Caco-2 (cell line): ENCODE data around the gene HLF. TPM values are rescaled to one million over a fixed set of nuclear protein-coding genes. Genes with fewer than 3 reads are reported as not detected.

ENCODE experiments used
- BruUV-seq: library from RNA; stranded (reverse); fragments of 400-500 nt; replicated peaks from 2 replicates; lab custom pipeline; 2021; lab: Mats Ljungman, UMichigan
- CTCF ChIA-PET: fragments of 300-600 bp; sonication (Branson Sonifier 250); formaldehyde crosslinking; loops from one replicate; lab custom pipeline; 2022; ENCODE audit warnings: antibody characterized with exemption; lab: Charles Lee
- POLR2A ChIA-PET: fragments of 300-600 bp; sonication (Branson Sonifier 250); formaldehyde crosslinking; loops from one replicate; lab custom pipeline; 2022; ENCODE audit warnings: antibody characterized with exemption; lab: Charles Lee
- DNase-seq, 2 experiments: peaks; one replicate each; pipeline versions ENCODE4 v3.0.0 to v3.0.0-alpha.2; 2020 to 2022
- H3K27me3 ChIP-seq: replicated peaks from 2 replicates; pipeline ENCODE4 v1.6.0; 2011; ENCODE audit warnings: low read length; ENCODE audit not compliant: control insufficient read depth, insufficient read depth
- H3K36me3 ChIP-seq: 2 replicates; pipeline ENCODE4 v1.5.1; 2011; ENCODE audit warnings: low read length; ENCODE audit not compliant: control insufficient read depth, insufficient read depth
- H3K4me1 ChIP-seq: fragments of 250-450 bp; sonication (Bioruptor Pico); 2 replicates; pipeline ENCODE4 v1.5.1; 2020; ENCODE audit warnings: mild to moderate bottlenecking
- H3K4me3 ChIP-seq: 2 replicates; pipeline ENCODE4 v1.5.1; 2011; ENCODE audit warnings: low read depth, mild to moderate bottlenecking, control low read depth, low read length
- H3K9me3 ChIP-seq: fragments of 250-450 bp; sonication (Bioruptor Pico); 2 replicates; pipeline ENCODE4 v1.5.1; 2020; ENCODE audit warnings: mild to moderate bottlenecking, moderate library complexity
- H3K27ac Mint-ChIP-seq: one replicate; pipeline ENCODE4 v1.8.0; 2022; ENCODE audit warnings: mixed read lengths; ENCODE audit not compliant: unreplicated experiment
- H3K27me3 Mint-ChIP-seq: one replicate; pipeline ENCODE4 v1.8.0; 2022; ENCODE audit warnings: mixed read lengths; ENCODE audit not compliant: insufficient read depth, unreplicated experiment
- H3K36me3 Mint-ChIP-seq: one replicate; pipeline ENCODE4 v1.8.0; 2022; ENCODE audit warnings: mild to moderate bottlenecking, mixed read lengths; ENCODE audit not compliant: insufficient read depth, unreplicated experiment
- H3K4me1 Mint-ChIP-seq: one replicate; pipeline ENCODE4 v1.8.0; 2022; ENCODE audit warnings: low read depth, mixed read lengths; ENCODE audit not compliant: unreplicated experiment
- H3K4me3 Mint-ChIP-seq: one replicate; pipeline ENCODE4 v1.8.0; 2022; ENCODE audit warnings: mild to moderate bottlenecking, moderate library complexity, mixed read lengths; ENCODE audit not compliant: unreplicated experiment
- H3K9me3 Mint-ChIP-seq: one replicate; pipeline ENCODE4 v1.8.0; 2022; ENCODE audit warnings: mixed read lengths; ENCODE audit not compliant: unreplicated experiment
- intact Hi-C: fragments of 100-400 bp; cut with micrococcal nuclease; formaldehyde crosslinking; loops from one replicate; pipeline ENCODE4 v1.10.0; 2022; ENCODE audit not compliant: unreplicated experiment
- total RNA-seq: library from RNA; stranded (reverse); gene quantifications from 2 replicates; pipeline ENCODE4 v1.2.3, GENCODE V29; 2022
- TF ChIP-seq, protein P1 (sequence below), 2 experiments: fragments of 200-600 bp in 1 of 2; IDR thresholded peaks; 1 replicate in 1 of 2; 2 replicates in 1 of 2; pipeline versions ENCODE4 v1.5.1 to v1.8.0; 2011 to 2022; ENCODE audit warnings: antibody characterized with exemption in 1 of 2, control low read depth in 1 of 2, inconsistent platforms in 1 of 2, low read depth in 1 of 2, low read length in 1 of 2, mild to moderate bottlenecking in 1 of 2, moderate library complexity in 1 of 2; ENCODE audit not compliant: insufficient read depth in 1 of 2, severe bottlenecking in 1 of 2, unreplicated experiment in 1 of 2

The HLF gene
- total RNA-seq, 1 experiment from 2014 or later: 19.8 TPM

DNA sequence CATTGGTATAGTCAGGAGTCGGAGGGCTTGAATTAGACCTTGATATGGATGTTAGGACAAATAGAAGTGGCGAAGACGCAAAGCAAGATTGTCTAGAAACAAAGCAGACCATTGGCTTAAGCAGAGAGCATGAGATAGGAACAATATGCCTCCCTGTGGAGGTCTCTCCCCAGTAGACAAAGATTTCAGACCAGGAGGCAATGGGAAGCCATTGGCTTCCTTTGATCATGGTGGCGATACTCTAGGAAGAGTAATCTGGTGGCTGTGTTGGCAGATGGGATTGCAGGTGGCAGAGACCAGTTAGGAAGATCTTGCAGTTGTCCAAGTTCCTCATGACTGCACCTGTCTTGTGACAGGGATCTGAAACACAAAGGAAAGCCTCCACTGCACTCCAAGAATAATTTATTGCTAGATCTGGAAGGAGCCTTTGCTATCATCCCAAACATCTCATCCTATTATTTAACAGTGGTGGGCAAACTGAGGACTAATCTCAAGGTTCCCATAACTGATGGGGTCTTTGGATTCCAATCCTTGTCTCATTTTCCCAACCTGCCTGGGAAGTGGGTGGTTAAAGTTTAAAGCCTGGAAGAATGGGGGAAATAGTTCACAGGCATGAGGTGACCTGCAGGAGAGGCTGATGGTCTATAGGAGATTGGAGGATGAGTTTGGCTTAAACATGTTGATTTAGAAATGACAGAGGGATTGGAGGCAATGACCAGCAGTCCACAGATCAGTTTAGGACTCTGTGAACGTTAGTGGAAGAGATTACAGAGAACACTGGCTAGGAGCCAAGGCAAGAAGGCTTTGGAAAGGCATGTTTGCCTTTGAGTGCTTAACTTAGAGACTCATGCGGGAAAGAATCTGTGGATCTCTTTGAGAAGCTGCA, 37.0 kb downstream of the HLF start:
- Mint-ChIP-seq H3K36me3 (no peaks in the 10 kb centered on the region), H3K9me3 (no peaks in the 10 kb centered on the region), H3K4me3 (no peak overlapping the region), H3K27me3 (no peaks in the 10 kb centered on the region), H3K4me1 (peaks cover 13% of the 10 kb centered on the region), H3K27ac (no peak overlapping the region)
- Histone ChIP-seq H3K36me3 (no peaks in the 10 kb centered on the region), H3K4me1 (peaks cover 8% of the 10 kb centered on the region; the same call in 1 of the 2 replicates), H3K27me3 (no peaks in the 10 kb centered on the region), H3K9me3 (no peaks in the 10 kb centered on the region), H3K4me3 (no peak overlapping the region)
- ChIA-PET POLR2A (no interaction called here), CTCF (no interaction called here)
- TF ChIP-seq, protein P1, sequence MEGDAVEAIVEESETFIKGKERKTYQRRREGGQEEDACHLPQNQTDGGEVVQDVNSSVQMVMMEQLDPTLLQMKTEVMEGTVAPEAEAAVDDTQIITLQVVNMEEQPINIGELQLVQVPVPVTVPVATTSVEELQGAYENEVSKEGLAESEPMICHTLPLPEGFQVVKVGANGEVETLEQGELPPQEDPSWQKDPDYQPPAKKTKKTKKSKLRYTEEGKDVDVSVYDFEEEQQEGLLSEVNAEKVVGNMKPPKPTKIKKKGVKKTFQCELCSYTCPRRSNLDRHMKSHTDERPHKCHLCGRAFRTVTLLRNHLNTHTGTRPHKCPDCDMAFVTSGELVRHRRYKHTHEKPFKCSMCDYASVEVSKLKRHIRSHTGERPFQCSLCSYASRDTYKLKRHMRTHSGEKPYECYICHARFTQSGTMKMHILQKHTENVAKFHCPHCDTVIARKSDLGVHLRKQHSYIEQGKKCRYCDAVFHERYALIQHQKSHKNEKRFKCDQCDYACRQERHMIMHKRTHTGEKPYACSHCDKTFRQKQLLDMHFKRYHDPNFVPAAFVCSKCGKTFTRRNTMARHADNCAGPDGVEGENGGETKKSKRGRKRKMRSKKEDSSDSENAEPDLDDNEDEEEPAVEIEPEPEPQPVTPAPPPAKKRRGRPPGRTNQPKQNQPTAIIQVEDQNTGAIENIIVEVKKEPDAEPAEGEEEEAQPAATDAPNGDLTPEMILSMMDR (IDR thresholded peaks at IDR 0.05; ENCODE audit: insufficient read depth in 1 of 2, low read depth in 1 of 2, low read length in 1 of 2, severe bottlenecking in 1 of 2, unreplicated experiment in 1 of 2): no peak
- no peak for DNase-seq
- intact Hi-C loops: no loop called here
- BruUV-seq: no TSS peak

DNA sequence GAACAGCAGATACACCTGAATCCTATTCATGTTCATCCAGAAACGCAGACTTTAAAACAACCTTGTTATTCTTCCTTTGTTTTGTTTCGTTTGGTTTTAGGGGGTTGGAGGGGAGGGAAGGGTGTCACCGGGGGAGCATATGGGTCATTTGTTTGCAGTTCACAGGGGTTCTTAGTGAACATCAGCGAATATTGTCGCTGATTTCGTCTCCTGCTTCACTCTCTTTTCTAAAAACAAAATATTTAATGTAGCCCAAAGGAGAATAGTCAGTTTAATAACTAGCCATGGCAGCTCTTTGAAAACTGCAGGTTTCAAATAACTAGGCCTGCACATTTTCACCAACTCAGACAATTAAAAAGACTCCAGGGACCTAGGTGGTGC, 37.6 kb downstream of the HLF start:
- no TSS peak for BruUV-seq

DNA sequence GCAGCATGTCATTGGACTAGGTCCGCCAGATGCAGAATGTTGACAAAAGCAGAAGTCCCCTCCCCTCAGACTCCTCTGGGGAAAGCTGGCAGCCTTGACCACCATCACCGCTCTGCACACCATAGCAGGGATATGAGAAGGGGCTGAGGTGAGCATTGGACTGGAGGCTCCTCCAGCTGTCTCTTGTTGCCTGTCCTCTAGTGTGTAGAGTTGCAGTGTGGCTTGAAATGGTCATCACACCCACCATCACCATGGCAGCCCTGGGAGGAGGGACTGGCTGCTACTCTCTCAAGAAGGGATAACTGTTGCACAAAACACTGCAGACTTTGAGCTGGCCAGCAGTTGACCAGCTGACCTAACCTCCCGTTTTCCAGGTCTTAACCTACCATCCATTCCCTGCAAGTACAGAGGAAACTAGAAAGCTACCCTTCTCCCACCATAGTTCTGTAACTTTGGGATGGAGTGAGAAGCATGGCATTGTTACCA, 38.3 kb downstream of the HLF start:
- no peaks in the 10 kb centered on the region for H3K36me3 ChIP-seq
- H3K4me3 Mint-ChIP-seq: no peak overlapping the region
- peaks cover 16% of the 10 kb centered on the region for H3K4me1 Mint-ChIP-seq
- peaks cover 8% of the 10 kb centered on the region; the same call in 1 of the 2 replicates for H3K4me1 ChIP-seq
- no peaks in the 10 kb centered on the region for H3K9me3 ChIP-seq
- no peaks in the 10 kb centered on the region for H3K27me3 Mint-ChIP-seq
- TF ChIP-seq, protein P1 (IDR thresholded peaks at IDR 0.05; ENCODE audit: insufficient read depth in 1 of 2, low read depth in 1 of 2, low read length in 1 of 2, severe bottlenecking in 1 of 2, unreplicated experiment in 1 of 2): no peak
- H3K27ac Mint-ChIP-seq: no peak overlapping the region
- H3K9me3 Mint-ChIP-seq: peaks cover 9% of the 10 kb centered on the region
- intact Hi-C loops: no loop called here
- BruUV-seq: no TSS peak
- no peaks in the 10 kb centered on the region for H3K27me3 ChIP-seq
- no peaks in the 10 kb centered on the region for H3K36me3 Mint-ChIP-seq
- no peak overlapping the region for H3K4me3 ChIP-seq
- ChIA-PET CTCF (interaction anchor here (1.0 kb wide), 1 partner anchor 207 kb away, joined by 4 read pairs; no protein-coding TSS in a partner anchor), POLR2A (no interaction called here)
- no peak for DNase-seq

More for the DNA sequence above, 37.6 kb downstream of the HLF start:
- DNase-seq: no peak
- no peaks in the 10 kb centered on the region for H3K27me3 Mint-ChIP-seq
- peaks cover 16% of the 10 kb centered on the region for H3K4me1 Mint-ChIP-seq
- no peak overlapping the region for H3K27ac Mint-ChIP-seq
- H3K36me3 Mint-ChIP-seq: no peaks in the 10 kb centered on the region
- intact Hi-C loops: no loop called here
- TF ChIP-seq, protein P1 (IDR thresholded peaks at IDR 0.05; ENCODE audit: insufficient read depth in 1 of 2, low read depth in 1 of 2, low read length in 1 of 2, severe bottlenecking in 1 of 2, unreplicated experiment in 1 of 2): no peak
- no peak overlapping the region for H3K4me3 ChIP-seq
- H3K36me3 ChIP-seq: no peaks in the 10 kb centered on the region
- no peaks in the 10 kb centered on the region for H3K9me3 ChIP-seq
- peaks cover 2% of the 10 kb centered on the region for H3K9me3 Mint-ChIP-seq
- no peak overlapping the region for H3K4me3 Mint-ChIP-seq
- peaks cover 8% of the 10 kb centered on the region; the same call in 1 of the 2 replicates for H3K4me1 ChIP-seq
- no peaks in the 10 kb centered on the region for H3K27me3 ChIP-seq
- CTCF ChIA-PET: no interaction called here
- POLR2A ChIA-PET: no interaction called here
